ENCODE results near the gene AVPR2.

AVPR2 gene

GRCh38 chrX:153871451-153871850 is 33.0 kb upstream of the AVPR2 start:
- no peak for DNase-seq (ENCODE audit: low read depth)
- no peak overlapping the region for H3K4me3 ChIP-seq (ENCODE audit: low read depth, low read length)

GRCh38 chrX:153871946-153872878 is 32.3 kb upstream of the AVPR2 start:
- H3K4me3 ChIP-seq (ENCODE audit: low read depth, low read length) = no peak overlapping the region
- TF ChIP-seq, protein P1, sequence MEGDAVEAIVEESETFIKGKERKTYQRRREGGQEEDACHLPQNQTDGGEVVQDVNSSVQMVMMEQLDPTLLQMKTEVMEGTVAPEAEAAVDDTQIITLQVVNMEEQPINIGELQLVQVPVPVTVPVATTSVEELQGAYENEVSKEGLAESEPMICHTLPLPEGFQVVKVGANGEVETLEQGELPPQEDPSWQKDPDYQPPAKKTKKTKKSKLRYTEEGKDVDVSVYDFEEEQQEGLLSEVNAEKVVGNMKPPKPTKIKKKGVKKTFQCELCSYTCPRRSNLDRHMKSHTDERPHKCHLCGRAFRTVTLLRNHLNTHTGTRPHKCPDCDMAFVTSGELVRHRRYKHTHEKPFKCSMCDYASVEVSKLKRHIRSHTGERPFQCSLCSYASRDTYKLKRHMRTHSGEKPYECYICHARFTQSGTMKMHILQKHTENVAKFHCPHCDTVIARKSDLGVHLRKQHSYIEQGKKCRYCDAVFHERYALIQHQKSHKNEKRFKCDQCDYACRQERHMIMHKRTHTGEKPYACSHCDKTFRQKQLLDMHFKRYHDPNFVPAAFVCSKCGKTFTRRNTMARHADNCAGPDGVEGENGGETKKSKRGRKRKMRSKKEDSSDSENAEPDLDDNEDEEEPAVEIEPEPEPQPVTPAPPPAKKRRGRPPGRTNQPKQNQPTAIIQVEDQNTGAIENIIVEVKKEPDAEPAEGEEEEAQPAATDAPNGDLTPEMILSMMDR (IDR thresholded peaks at IDR 0.05; ENCODE audit: insufficient read depth, low read depth, low read length, missing control alignments) = no peak
- no peak for DNase-seq (ENCODE audit: low read depth)

More at GRCh38 chrX:153871451-153871850, 33.0 kb upstream of the AVPR2 start:
- TF ChIP-seq, protein P1 (IDR thresholded peaks at IDR 0.05; ENCODE audit: insufficient read depth, low read depth, low read length, missing control alignments) = no peak

DNA sequence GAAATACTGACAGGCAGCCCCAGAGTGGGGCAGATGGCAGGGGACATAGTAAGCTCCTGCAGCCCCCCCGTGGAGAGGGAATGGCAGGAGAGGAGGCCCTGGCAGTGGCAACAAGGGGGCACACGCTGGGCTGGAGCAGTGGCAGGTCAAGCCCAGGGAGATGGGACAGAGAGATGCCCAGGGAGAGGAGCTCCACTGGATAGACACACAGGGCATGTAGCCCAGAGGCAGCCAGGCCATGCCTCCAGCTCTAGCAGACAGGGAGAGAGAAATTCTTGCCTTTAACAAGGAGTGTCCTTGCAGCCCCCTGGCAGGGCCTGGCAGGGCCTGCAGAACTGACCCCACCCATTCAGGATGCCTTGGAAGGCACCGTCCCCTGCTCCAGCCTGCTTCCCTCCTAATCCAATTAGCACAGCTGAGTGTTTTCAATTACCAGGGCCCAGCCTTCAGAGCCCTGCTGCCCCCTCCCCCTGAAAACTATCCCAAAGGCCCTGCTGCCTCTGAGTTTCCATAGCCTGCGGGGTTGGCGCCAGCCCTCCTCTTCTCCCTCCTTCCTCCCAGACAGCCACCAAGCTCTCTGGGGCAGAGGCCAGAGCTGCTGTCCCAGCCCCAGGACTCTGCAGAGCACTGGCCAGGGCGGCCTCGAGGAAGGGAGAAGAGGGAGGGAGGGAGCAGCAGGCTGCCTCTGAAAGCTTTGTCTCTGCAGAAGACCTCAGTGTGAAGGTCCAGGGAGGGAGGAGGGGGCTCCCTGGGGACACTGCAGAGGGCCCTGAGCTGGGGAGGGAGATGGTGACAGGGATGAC is 31.0 kb upstream of the AVPR2 start:
- no peak overlapping the region for H3K4me3 ChIP-seq (ENCODE audit: low read depth, low read length)
- TF ChIP-seq, protein P1 (IDR thresholded peaks at IDR 0.05; ENCODE audit: insufficient read depth, low read depth, low read length, missing control alignments) = no peak
- DNase-seq (ENCODE audit: low read depth) = no peak

DNA sequence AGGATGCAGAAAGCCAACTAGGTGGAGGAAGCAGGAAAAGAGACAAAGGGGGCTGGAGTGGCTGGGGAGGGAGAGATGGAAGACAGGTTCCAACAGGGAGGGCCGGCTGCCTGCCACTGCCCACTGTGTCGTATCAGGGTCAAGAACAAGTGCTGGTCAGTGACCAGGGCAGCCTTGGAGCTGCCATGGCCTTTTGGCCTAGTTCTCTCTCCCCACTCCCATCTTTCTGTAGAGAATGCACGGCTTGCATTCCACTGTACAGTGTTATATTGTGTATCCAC is 30.4 kb upstream of the AVPR2 start:
- DNase-seq (ENCODE audit: low read depth) = no peak
- TF ChIP-seq, protein P1 (IDR thresholded peaks at IDR 0.05; ENCODE audit: insufficient read depth, low read depth, low read length, missing control alignments) = no peak
- H3K4me3 ChIP-seq (ENCODE audit: low read depth, low read length) = no peak overlapping the region

GRCh38 chrX:153874366-153875125 is 29.9 kb upstream of the AVPR2 start:
- TF ChIP-seq, protein P1 (IDR thresholded peaks at IDR 0.05; ENCODE audit: insufficient read depth, low read depth, low read length, missing control alignments) = no peak
- no peak overlapping the region for H3K4me3 ChIP-seq (ENCODE audit: low read depth, low read length)
- no peak for DNase-seq (ENCODE audit: low read depth)

- peak; percentile 32 for DNase-seq (ENCODE audit: low read depth)
- TF ChIP-seq, protein P1 (IDR thresholded peaks at IDR 0.05; ENCODE audit: insufficient read depth, low read depth, low read length, missing control alignments) = no peak
- no peak overlapping the region for H3K4me3 ChIP-seq (ENCODE audit: low read depth, low read length)
Observed at GRCh38 chrX:153875391-153876111, 28.9 kb upstream of the AVPR2 start.
